GM18511 (cell line): Measurements from ENCODE around the gene IFNG.

ENCODE experiments used
- ATAC-seq: cut with Tn5 transposase; IDR thresholded peaks from one replicate; pipeline ENCODE4 v1.9.1; 2021; ENCODE audit warnings: mild to moderate bottlenecking, moderate library complexity; ENCODE audit not compliant: unreplicated experiment

IFNG gene

DNA sequence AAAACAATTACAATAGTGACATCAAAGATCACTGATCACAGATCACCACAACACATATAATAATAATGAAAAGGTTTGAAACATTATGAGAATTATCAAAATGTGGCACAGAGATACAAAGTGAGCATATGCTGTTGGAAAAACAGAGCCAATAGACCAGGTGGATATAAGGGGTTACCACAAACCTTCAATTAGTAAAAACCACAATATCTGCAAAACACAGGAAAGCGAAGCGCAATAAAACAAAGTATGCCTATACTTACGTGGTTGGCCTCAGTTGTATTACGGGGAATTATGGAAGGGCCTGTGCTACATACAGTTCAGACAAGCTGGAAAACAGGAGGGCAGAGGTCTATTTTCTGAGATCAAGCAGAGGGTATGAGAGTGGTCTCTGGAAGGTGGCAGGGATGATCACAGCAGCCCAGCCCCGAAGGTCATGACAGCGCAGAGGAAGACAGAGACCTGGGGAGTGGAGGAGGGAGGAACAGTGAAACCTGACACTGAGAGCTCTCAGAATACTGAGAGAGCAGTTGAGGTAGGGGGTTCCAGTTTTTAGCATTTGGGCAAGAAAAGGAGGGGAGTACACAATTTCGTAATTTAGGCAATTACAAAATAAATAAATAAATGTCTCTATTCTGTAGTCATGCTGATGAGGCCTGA lies 41.3 kb downstream of the IFNG start:
- no peak for ATAC-seq

DNA sequence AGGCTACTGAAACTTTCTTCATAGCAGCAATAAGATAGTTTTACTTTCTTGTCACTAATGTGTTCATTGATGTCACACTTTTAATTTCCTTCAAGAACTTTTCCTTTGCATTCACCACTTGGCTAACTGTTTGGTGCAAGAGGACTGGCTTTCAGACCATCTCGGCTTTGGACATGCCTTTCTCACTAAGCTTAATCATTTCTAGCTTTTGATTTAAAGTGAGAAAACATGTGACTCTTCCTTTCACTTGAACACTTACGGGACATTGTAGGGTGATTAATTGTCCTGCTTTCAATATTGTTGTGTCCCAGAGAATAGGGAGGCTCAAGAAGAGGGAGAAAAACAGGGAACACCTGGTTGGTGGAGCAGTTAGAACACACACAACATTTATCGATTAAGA lies 41.9 kb downstream of the IFNG start:
- ATAC-seq: no peak

DNA sequence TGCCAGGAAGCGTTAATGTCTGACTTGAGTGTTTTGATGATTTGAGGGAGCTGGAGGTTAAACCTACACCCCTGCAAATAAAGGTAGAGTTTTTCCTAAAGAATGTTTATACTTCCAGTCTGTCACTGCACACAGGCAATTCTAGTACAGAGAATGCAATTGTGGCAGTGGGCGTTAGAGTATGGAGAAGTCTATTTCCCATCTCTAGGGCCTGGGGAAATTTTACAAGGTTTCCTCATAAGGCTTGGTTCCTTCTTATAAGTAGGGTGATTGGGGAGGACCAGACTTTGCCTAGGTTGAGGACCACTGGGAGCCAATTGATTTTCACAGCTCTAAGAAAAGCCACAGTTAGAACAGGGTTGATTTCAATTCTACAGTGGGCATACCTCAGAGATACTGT lies 44.3 kb downstream of the IFNG start:
- ATAC-seq: no peak

DNA sequence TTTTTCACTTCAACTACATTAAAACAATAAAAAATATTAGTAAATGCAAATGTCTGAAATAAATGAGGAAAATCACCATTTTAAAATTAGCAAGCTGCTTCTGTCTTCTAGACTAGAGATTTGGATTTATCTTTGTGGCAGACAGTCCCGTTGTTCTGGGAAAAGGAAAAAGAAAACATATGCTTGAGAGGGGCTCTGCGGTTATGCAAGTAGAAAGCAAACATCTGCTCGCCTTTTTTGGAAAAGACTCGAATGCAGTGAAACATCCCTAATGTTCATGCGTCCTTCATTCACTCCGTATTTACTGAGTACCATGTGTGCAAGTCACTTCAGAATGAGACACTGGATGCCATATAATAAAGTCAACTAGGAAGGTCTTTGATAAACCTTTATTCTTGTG lies 44.9 kb downstream of the IFNG start:
- no peak for ATAC-seq

DNA sequence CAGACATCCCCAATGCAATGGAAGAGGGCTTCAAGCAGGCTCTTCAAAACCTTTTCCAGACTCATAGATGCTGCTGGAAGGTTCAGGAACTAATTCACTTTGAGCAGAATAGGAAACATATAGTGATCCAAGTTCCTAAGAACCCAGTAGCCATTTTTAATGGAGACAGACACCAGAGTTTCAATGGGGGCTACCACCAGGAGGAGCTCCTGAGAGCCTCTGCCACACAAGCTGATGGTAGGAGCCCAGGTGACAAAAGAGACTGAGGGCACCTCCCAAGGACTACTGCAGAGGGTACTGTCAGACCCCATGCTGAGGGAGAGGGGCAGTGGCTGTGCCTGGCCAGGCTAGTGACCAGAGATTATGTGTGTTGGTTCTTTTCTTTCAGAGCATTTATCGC lies 45.9 kb downstream of the IFNG start:
- ATAC-seq: no peak

DNA sequence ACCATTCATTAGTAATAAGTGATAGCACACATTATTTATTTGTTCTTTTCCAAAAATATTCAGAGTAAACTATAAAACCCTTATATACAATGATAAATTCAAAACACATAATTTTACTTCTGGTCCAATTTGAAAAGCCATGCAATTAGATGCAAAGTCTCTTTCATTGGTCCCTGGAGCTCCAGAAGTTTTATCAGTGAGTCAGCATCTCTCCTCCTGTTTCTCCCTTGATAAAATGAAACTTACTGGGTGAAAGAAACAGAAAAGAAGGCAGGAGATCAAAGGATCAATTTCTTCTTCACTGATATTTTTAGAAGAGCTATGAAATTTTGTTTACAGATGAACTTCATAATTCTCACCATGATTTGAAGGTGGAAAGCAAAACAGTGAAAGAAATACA lies 47.5 kb downstream of the IFNG start:
- ATAC-seq: no peak

DNA sequence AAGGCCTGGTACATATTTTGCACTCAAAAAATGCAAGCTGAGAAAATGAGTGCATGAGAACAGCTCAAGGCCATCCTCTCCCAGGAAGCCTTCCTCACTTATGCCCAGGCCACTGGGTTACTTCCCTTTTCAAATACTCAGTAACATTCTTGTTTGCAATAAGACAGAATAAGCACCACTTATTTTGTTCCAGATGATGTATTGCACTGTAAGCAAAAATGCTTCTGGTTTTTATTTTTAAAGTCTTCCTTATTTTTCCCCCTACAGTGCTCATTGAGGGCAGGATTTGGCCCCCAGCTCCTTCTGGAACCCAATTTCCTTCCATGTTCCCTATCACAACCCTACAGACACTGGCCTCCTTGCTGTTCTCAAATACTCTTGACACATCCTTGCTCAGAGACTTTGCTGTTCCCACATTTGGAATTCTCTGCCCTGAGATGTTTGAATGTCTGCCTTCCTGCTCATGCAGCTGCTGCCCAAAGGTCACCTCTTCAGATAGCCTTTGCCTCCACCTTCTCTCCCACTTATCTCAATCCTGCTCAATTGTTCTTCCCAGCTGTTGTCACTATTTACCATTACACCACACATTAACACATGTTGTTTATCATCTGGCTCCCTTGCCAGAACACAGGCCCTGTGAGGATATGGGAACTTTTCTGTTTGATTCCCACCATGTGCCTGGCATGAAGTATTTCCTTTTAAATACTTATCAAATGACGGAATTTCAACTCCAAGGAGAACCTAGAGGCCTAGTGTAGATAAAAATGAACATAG lies 49.9 kb downstream of the IFNG start:
- no peak for ATAC-seq

DNA sequence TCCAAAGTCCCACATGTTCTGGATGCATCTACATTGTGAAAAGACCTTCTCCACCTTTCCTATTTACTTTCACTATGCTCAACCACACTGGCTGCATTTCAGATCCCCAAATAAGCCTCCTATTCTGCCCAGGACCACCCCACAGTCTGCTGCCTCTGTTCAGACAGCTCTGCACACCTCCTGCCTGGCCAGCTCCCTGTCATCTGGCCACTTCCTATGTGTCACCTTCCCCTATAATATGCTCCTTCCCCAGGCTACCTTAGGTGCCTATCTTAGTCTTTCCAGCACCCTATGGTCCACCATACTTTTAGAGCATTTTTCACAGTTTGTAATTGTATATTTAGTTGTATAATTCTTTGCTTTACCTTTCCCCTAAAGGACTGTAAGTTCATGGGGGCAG lies 50.5 kb downstream of the IFNG start:
- ATAC-seq: no peak

DNA sequence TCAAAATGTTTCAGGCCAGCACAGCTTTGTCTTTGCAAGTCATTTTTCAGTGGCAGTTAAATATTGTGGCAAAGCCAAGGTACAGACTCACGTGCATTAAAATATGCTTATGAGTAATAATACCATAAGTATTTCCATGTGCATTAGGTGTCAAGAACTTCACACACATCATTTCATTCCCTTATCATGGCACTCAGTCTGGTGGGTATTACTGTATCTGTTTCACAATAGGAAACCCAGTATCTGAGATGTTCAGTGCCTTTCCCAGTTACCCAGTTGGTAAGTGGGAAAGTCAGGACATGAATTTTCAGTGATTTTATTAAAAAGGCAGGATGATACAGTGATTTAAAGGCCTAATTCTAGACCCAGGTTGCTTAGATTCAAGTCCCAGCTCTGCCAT lies 52.9 kb downstream of the IFNG start:
- no peak for ATAC-seq

DNA sequence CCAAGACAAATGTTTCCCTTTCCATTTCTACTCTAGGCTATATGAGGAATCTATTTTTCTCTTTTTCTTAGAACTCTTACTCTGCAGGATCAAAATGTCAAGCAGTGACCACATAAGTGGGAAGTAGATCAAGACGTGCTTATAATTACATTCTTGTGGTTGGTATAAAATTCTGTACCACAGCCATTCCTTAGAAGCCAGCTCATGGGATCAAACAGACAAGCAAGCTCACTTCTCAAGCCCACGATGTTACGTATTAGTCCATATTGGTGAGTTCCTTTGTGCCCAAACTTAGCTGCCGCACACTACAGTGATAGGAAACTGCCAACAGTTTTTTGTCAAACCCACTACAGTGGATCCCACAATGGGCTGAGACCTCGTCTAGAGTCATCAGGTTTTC lies 53.4 kb downstream of the IFNG start:
- ATAC-seq: no peak
